HG02938 (cell line): Measurements from ENCODE around the gene L1CAM.

Experiments
- ATAC-seq: cut with Tn5 transposase; IDR thresholded peaks from one replicate; pipeline ENCODE4 v1.9.1; 2021; ENCODE audit warnings: mild to moderate bottlenecking, moderate library complexity; ENCODE audit not compliant: unreplicated experiment

L1CAM gene

DNA sequence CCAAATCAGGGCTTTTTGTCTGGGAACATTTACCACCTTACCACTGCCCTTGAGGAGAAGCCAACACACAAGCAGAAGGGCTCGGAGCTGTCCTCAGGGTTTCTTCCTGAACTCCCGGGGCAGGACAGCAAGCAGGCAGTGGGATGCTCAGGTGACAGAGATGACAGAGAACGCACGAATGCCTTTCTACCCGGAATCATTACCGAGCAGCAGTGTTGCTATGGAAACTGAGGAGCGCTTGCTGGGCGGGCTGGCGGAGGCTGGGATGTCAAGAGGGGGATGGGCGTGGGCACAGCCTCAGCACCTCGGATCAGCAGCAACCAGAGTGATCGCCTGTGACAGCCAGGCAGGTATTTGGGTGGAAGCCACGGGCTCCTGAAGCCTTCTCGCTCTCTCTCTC, 73.8 kb downstream of the L1CAM start:
- no peak for ATAC-seq
